DND-41 (cell line): ENCODE data around the gene SLC35F3.

ENCODE experiments used
- EZH2 ChIP-seq: IDR thresholded peaks from 3 replicates; pipeline ENCODE4 v1.6.1; 2012; ENCODE audit warnings: borderline replicate concordance, low read depth, mild to moderate bottlenecking, moderate library complexity, low read length, inconsistent platforms; ENCODE audit not compliant: severe bottlenecking
- TF ChIP-seq, protein P1 (sequence below): IDR thresholded peaks from 2 replicates; pipeline ENCODE4 v1.5.1; 2012; ENCODE audit warnings: borderline replicate concordance, low read length, moderate library complexity, mild to moderate bottlenecking; ENCODE audit not compliant: poor library complexity, severe bottlenecking; ENCODE audit errors: extremely low read depth

DNA sequence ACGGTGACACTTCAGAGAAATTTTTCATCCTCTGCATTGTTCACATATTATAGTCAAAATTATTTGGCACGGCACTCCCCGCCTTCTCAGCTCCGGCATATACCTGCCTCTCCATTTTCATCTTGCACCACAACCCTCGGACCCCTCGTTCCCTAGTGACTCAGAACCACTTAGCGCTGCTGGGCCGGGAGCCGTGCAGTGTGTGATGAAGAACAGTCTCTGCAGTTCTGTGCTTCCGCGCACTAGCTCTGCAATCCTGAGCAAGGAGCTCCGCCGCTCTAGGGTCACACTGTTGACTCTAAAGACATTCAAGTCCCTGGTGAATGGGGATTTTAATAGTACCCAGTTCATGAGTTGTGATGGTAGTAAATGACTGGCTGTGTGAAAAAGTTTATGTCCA, 221.2 kb downstream of the SLC35F3 start:
- TF ChIP-seq, protein P1, sequence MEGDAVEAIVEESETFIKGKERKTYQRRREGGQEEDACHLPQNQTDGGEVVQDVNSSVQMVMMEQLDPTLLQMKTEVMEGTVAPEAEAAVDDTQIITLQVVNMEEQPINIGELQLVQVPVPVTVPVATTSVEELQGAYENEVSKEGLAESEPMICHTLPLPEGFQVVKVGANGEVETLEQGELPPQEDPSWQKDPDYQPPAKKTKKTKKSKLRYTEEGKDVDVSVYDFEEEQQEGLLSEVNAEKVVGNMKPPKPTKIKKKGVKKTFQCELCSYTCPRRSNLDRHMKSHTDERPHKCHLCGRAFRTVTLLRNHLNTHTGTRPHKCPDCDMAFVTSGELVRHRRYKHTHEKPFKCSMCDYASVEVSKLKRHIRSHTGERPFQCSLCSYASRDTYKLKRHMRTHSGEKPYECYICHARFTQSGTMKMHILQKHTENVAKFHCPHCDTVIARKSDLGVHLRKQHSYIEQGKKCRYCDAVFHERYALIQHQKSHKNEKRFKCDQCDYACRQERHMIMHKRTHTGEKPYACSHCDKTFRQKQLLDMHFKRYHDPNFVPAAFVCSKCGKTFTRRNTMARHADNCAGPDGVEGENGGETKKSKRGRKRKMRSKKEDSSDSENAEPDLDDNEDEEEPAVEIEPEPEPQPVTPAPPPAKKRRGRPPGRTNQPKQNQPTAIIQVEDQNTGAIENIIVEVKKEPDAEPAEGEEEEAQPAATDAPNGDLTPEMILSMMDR = no peak
- TF ChIP-seq EZH2 = no peak
